ENCODE results near the gene ECI2.

- TF ChIP-seq NFIC (IDR thresholded peaks at IDR 0.05; ENCODE audit: borderline replicate concordance) (no peak), JUND (IDR thresholded peaks at IDR 0.05) (no peak), EP300 (IDR thresholded peaks at IDR 0.05; ENCODE audit: borderline replicate concordance in 1 of 2, low read depth in 1 of 2, low read length in 1 of 2) (no peak), GATA2 (CRISPR knock-in tag; IDR thresholded peaks at IDR 0.05) (no peak)
Measured at GRCh38 chr6:4178737-4179333, 43.5 kb upstream of the ECI2 start.
